GM12878 (cell line): ENCODE measurements around the gene DYNLT4. TPM values are rescaled to one million over a fixed set of nuclear protein-coding genes. Genes with fewer than 3 reads are reported as not detected.

Source experiments
- ATAC-seq: fragments of 200-7000 bp; cut with Tn5 transposase; 3 replicates; pipeline ENCODE4 v1.9.1; 2020; ENCODE audit warnings: mild to moderate bottlenecking, moderate library complexity
- BruUV-seq: library from RNA; stranded (reverse); fragments of 400-500 nt; replicated peaks from 2 replicates; lab custom pipeline; 2021; lab: Mats Ljungman, UMichigan
- CTCF ChIA-PET: fragments of 300-600 bp; sonication (Branson Sonifier 250); formaldehyde crosslinking; extraction: SDS; loops from one replicate; lab custom pipeline; 2021; ENCODE audit warnings: inconsistent platforms; lab: Yijun Ruan, JAX
- POLR2A ChIA-PET: fragments of 350-600 bp; formaldehyde crosslinking; extraction: SDS; loops from one replicate; lab custom pipeline; 2021; ENCODE audit warnings: inconsistent platforms; lab: Charles Lee
- RAD21 ChIA-PET: fragments of 300-600 bp; sonication (Branson Sonifier 250); formaldehyde crosslinking; loops from one replicate; lab custom pipeline; 2023; ENCODE audit warnings: antibody characterized with exemption; ENCODE audit not compliant: unreplicated experiment; lab: Charles Lee
- SMC1A ChIA-PET: fragments of 300-600 bp; sonication (Branson Sonifier 250); formaldehyde crosslinking; loops from one replicate; lab custom pipeline; 2023; ENCODE audit not compliant: unreplicated experiment, uncharacterized antibody; lab: Charles Lee
- DNase-seq: peaks from one replicate; pipeline ENCODE4 v3.0.0-alpha.2; 2011; ENCODE audit warnings: low read depth, low spot score
- FAIRE-seq: peaks from 3 replicates; lab custom pipeline; 2011; peaks lifted over from hg19 to GRCh38; lab: Jason Lieb, UNC
- H2AFZ ChIP-seq: 2 replicates; pipeline ENCODE4 v1.6.0; 2011; ENCODE audit warnings: low read depth, low read length, control low read depth; ENCODE audit not compliant: control insufficient read depth
- H3K27ac ChIP-seq: 2 replicates; pipeline ENCODE4 v1.5.1; 2011; ENCODE audit warnings: control low read depth; ENCODE audit not compliant: control insufficient read depth, insufficient read depth
- H3K27me3 ChIP-seq, 2 experiments: replicated peaks in 1 of 2; 2 replicates each; pipeline versions ENCODE4 v1.6.0 to v1.6.1; 2011; ENCODE audit warnings: low read length in 1 of 2; ENCODE audit not compliant: control insufficient read depth in 2 of 2, insufficient read depth in 2 of 2
- H3K36me3 ChIP-seq, 2 experiments: 2 replicates each; pipeline ENCODE4 v1.5.1; 2011; ENCODE audit warnings: low read length in 1 of 2; ENCODE audit not compliant: control insufficient read depth in 2 of 2, insufficient read depth in 2 of 2
- H3K4me1 ChIP-seq: 2 replicates; pipeline ENCODE4 v1.6.1; 2011; ENCODE audit warnings: mild to moderate bottlenecking, low read length, moderate library complexity, mixed read lengths; ENCODE audit not compliant: control insufficient read depth, insufficient read depth
- H3K4me2 ChIP-seq: 2 replicates; pipeline ENCODE4 v1.6.0; 2011; ENCODE audit warnings: control low read depth; ENCODE audit not compliant: control insufficient read depth, insufficient read depth
- H3K4me3 ChIP-seq: fragments of 200-600 bp; sonication (generic); 2 replicates; pipeline ENCODE4 v1.5.1; 2016
- H3K79me2 ChIP-seq: 2 replicates; pipeline ENCODE4 v1.6.0; 2011; ENCODE audit warnings: low read length; ENCODE audit not compliant: control insufficient read depth, insufficient read depth
- H3K9ac ChIP-seq: 2 replicates; pipeline ENCODE4 v1.8.0; 2011; ENCODE audit warnings: low read length, control low read depth, mixed read lengths; ENCODE audit not compliant: control insufficient read depth, insufficient read depth
- H3K9me3 ChIP-seq: replicated peaks from 3 replicates; pipeline ENCODE4 v1.5.1; 2011; ENCODE audit warnings: mild to moderate bottlenecking, low read length; ENCODE audit not compliant: control insufficient read depth, insufficient read depth
- H4K20me1 ChIP-seq: 2 replicates; pipeline ENCODE4 v1.6.0; 2011; ENCODE audit not compliant: control insufficient read depth, insufficient read depth
- BHLHE40 ChIP-seq, 2 experiments: fragments of 450-650 bp in 1 of 2; IDR thresholded peaks; 2 replicates each; pipeline ENCODE4 v1.6.1; 2011 to 2017; ENCODE audit warnings: low read depth in 2 of 2, borderline replicate concordance in 1 of 2, improper control_type of control experiment in 1 of 2, low read length in 1 of 2, mild to moderate bottlenecking in 1 of 2
- EGR1 ChIP-seq, 2 experiments: IDR thresholded peaks; 1 replicate in 1 of 2; 2 replicates in 1 of 2; pipeline ENCODE4 v1.6.1; 2011 to 2012; ENCODE audit warnings: low read depth in 2 of 2, low read length in 2 of 2, borderline replicate concordance in 1 of 2, mild to moderate bottlenecking in 1 of 2, moderate library complexity in 1 of 2
- FOS ChIP-seq: IDR thresholded peaks from 3 replicates; pipeline ENCODE4 v1.6.1; 2011; ENCODE audit warnings: borderline replicate concordance; ENCODE audit not compliant: insufficient read length; ENCODE audit errors: extremely low read depth
- HDGF ChIP-seq: fragments of 450-650 bp; IDR thresholded peaks from 2 replicates; pipeline ENCODE4 v1.6.1; 2016; ENCODE audit warnings: antibody characterized with exemption
- MTA3 ChIP-seq: IDR thresholded peaks from 2 replicates; pipeline ENCODE4 v1.6.1; 2012; ENCODE audit warnings: low read length, inconsistent platforms, borderline replicate concordance
- POLR2A ChIP-seq: IDR thresholded peaks from 2 replicates; pipeline ENCODE4 v1.6.1; 2011; ENCODE audit warnings: low read depth, mild to moderate bottlenecking, low read length
- RB1 ChIP-seq: fragments of 450-650 bp; formaldehyde crosslinking; IDR thresholded peaks from 2 replicates; pipeline ENCODE4 v1.6.1; 2017; ENCODE audit warnings: mild to moderate bottlenecking, borderline replicate concordance
- SP1 ChIP-seq: IDR thresholded peaks from one replicate; pipeline ENCODE4 v1.6.1; 2011; ENCODE audit warnings: low read depth, low read length
- TCF12 ChIP-seq: IDR thresholded peaks from 2 replicates; pipeline ENCODE4 v1.6.1; 2011; ENCODE audit warnings: low read depth, mild to moderate bottlenecking, low read length
- WGBS: methylation state at CpG from one replicate; pipeline ENCODE4 v1.1.6; 2016; ENCODE audit warnings: low lambda C conversion rate; ENCODE audit not compliant: insufficient replicate concordance, insufficient coverage; ENCODE audit errors: missing lambda C conversion rate; 5-methylcytosine and 5-hydroxymethylcytosine counted together
- in situ Hi-C: fragments of 300-500 bp; cut with MboI; formaldehyde crosslinking; loops from 9 replicates; pipeline ENCODE4 v1.14.3; 2018; ENCODE audit warnings: mixed read lengths
- intact Hi-C: fragments of 100-400 bp; cut with micrococcal nuclease; formaldehyde crosslinking; loops from one replicate; pipeline ENCODE4 v1.14.2; 2022; ENCODE audit not compliant: unreplicated experiment
- polyA plus RNA-seq, 11 experiments: library from polyadenylated mRNA; depleted of rRNA in 4 of 11; unstranded in 6 of 11; stranded (reverse) in 5 of 11; fragments of >200 nt; fragmentation: Nextera tagmentation in 4 of 11; fragmentation: Illumina TruSeq in 1 of 11; extraction: Ambion mirVana in 4 of 11; extraction: Trizol in 1 of 11; gene quantifications; 1 replicate in 1 of 11; 2 replicates in 10 of 11; pipeline versions ENCODE4 v1.2.1 to v1.2.3, GENCODE V29; 2011 to 2016; ENCODE audit warnings: inconsistent platforms in 2 of 11, missing spikeins in 2 of 11, low read depth in 1 of 11
- total RNA-seq, 4 experiments: library from RNA; depleted of rRNA in 3 of 4; stranded (reverse); fragments of >200 nt in 3 of 4; fragmentation: Illumina TruSeq in 1 of 4; extraction: Trizol in 1 of 4; gene quantifications; 2 replicates each; pipeline versions ENCODE4 v1.2.1 to v1.2.3, GENCODE V29; 2013 to 2021
- TF ChIP-seq, protein P1 (sequence below): IDR thresholded peaks from 2 replicates; pipeline ENCODE4 v1.6.1; 2011; ENCODE audit warnings: mild to moderate bottlenecking, low read depth, low read length, moderate library complexity; ENCODE audit not compliant: insufficient replicate concordance
- TF ChIP-seq, protein P2 (sequence below): fragments of 450-650 bp; IDR thresholded peaks from 2 replicates; pipeline ENCODE4 v1.6.1; 2016; ENCODE audit warnings: mild to moderate bottlenecking
- TF ChIP-seq, protein P3 (sequence below): fragments of 450-650 bp; IDR thresholded peaks from 2 replicates; pipeline ENCODE4 v1.6.1; 2016; ENCODE audit warnings: mild to moderate bottlenecking
- TF ChIP-seq, protein P4 (sequence below): fragments of 450-650 bp; IDR thresholded peaks from 2 replicates; pipeline ENCODE4 v1.6.1; 2018; ENCODE audit warnings: borderline replicate concordance, mild to moderate bottlenecking; ENCODE audit not compliant: partially characterized antibody

Gene DYNLT4
- total and polyA plus RNA-seq, 10 of the 15 experiments (the other 5 are each of a cell fraction or from before 2014, with no cell fraction given), result 0.23 to 0.28 TPM; not detected in 8

DNA sequence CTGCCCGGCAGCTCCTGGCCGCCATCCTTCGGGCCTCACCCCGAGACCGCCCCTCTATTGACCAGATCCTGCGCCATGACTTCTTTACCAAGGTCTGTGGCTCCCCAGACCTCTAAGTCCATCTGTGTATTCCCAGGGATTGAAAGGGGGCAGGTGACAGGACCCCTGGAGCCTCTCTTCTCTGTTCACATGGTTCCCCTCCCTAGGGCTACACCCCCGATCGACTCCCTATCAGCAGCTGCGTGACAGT, 4.2 kb downstream of the DYNLT4 start (continued):
- TF ChIP-seq POLR2A, result no peak
- TF ChIP-seq, protein P1, sequence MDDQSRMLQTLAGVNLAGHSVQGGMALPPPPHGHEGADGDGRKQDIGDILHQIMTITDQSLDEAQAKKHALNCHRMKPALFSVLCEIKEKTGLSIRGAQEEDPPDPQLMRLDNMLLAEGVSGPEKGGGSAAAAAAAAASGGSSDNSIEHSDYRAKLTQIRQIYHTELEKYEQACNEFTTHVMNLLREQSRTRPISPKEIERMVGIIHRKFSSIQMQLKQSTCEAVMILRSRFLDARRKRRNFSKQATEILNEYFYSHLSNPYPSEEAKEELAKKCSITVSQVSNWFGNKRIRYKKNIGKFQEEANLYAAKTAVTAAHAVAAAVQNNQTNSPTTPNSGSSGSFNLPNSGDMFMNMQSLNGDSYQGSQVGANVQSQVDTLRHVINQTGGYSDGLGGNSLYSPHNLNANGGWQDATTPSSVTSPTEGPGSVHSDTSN, result no peak

DNA sequence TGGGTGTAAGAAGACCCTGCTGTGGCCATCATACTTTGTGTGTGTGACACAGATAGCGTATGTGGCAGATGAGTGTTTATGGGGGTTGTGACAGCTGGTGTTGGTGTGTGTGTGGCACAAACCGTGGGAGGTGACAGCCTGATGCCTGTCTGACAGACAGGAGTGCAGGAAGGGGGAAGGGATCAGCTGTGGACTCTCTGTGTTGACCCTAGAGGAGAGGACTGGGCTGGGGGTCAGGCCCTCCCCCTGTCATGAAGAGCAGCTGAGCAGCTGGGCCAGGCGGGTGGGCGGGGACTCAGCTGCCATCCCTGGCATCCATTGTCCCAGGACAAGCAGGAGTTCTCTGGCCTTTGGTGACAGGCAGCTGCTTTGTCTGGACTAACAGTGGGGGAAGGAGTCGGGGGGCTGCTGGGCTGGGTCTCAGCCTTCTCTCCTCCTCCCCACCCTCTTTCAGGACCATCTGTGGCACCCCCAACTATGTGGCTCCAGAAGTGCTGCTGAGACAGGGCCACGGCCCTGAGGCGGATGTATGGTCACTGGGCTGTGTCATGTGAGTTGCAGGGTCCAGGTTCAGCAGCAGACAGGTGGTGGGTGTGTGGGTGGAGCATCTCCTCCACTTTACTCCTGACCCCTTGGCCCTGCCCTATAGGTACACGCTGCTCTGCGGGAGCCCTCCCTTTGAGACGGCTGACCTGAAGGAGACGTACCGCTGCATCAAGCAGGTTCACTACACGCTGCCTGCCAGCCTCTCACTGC, 4.7 kb downstream of the DYNLT4 start:
- 0 out of 4 replicates have a peak, but pooled peaks of 1 of the 2 experiments have one; percentile 23 for TF ChIP-seq BHLHE40 (IDR thresholded peaks at IDR 0.05; ENCODE audit: borderline replicate concordance in 1 of 2, low read depth in 2 of 2, low read length in 1 of 2)
- TF ChIP-seq, protein P2, sequence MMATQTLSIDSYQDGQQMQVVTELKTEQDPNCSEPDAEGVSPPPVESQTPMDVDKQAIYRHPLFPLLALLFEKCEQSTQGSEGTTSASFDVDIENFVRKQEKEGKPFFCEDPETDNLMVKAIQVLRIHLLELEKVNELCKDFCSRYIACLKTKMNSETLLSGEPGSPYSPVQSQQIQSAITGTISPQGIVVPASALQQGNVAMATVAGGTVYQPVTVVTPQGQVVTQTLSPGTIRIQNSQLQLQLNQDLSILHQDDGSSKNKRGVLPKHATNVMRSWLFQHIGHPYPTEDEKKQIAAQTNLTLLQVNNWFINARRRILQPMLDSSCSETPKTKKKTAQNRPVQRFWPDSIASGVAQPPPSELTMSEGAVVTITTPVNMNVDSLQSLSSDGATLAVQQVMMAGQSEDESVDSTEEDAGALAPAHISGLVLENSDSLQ, result peak; percentile 74; the same call in 1 of the 2 replicates
- no peak for TF ChIP-seq SP1
- TF ChIP-seq RB1, result no peak
- 0 out of 3 replicates have a peak, but pooled peaks of 1 of the 2 experiments have one; percentile 14 for TF ChIP-seq EGR1 (IDR thresholded peaks at IDR 0.05; ENCODE audit: borderline replicate concordance in 1 of 2, low read depth in 2 of 2, low read length in 2 of 2)
- TF ChIP-seq FOS, result no peak
- TF ChIP-seq TCF12, result 0 out of 2 replicates have a peak, but pooled peaks have one; percentile 37
- TF ChIP-seq, protein P1, result peak; percentile 32
- TF ChIP-seq MTA3, result no peak
- 0 out of 2 replicates have a peak, but pooled peaks have one; percentile 82 for TF ChIP-seq HDGF
- TF ChIP-seq, protein P3, sequence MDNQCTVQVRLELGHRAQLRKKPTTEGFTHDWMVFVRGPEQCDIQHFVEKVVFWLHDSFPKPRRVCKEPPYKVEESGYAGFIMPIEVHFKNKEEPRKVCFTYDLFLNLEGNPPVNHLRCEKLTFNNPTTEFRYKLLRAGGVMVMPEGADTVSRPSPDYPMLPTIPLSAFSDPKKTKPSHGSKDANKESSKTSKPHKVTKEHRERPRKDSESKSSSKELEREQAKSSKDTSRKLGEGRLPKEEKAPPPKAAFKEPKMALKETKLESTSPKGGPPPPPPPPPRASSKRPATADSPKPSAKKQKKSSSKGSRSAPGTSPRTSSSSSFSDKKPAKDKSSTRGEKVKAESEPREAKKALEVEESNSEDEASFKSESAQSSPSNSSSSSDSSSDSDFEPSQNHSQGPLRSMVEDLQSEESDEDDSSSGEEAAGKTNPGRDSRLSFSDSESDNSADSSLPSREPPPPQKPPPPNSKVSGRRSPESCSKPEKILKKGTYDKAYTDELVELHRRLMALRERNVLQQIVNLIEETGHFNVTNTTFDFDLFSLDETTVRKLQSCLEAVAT, result no peak
- TF ChIP-seq, protein P4, sequence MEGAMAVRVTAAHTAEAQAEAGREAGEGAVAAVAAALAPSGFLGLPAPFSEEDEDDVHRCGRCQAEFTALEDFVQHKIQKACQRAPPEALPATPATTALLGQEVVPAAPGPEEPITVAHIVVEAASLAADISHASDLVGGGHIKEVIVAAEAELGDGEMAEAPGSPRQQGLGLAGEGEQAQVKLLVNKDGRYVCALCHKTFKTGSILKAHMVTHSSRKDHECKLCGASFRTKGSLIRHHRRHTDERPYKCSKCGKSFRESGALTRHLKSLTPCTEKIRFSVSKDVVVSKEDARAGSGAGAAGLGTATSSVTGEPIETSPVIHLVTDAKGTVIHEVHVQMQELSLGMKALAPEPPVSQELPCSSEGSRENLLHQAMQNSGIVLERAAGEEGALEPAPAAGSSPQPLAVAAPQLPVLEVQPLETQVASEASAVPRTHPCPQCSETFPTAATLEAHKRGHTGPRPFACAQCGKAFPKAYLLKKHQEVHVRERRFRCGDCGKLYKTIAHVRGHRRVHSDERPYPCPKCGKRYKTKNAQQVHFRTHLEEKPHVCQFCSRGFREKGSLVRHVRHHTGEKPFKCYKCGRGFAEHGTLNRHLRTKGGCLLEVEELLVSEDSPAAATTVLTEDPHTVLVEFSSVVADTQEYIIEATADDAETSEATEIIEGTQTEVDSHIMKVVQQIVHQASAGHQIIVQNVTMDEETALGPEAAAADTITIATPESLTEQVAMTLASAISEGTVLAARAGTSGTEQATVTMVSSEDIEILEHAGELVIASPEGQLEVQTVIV, result no peak
- peaks cover 6 to 9% of the 10 kb centered on the region in 2 experiments for H3K36me3 ChIP-seq
- peak overlapping the region; percentile 80 for H3K4me2 ChIP-seq
- 76% methylated on average over 13 of the region's 13 CpGs for WGBS
- no peak for ATAC-seq
- no peaks in the 10 kb centered on the region for H4K20me1 ChIP-seq
- no peak overlapping the region; the same call in 1 of the 2 replicates for H3K9ac ChIP-seq
- H3K27me3 ChIP-seq, result no peaks in the 10 kb centered on the region
- H3K9me3 ChIP-seq, result no peaks in the 10 kb centered on the region
- FAIRE-seq, result no peak
- H3K4me3 ChIP-seq, result peak overlapping the region; percentile 94
- peaks cover 21% of the 10 kb centered on the region for H3K79me2 ChIP-seq
- no peak overlapping the region for H2AFZ ChIP-seq
- in situ Hi-C loops, result no loop called here
- RAD21 ChIA-PET, result no interaction called here
- DNase-seq, result no peak
- SMC1A ChIA-PET, result interaction anchor here (1.1 kb wide), 1 partner anchor 34 kb away, joined by 3 read pairs; no protein-coding TSS in a partner anchor
- POLR2A ChIA-PET, result interaction anchor here (0.7 to 6.9 kb wide), 2 partner anchors 17 to 501 kb away, joined by 4 to 56 read pairs; no protein-coding TSS in a partner anchor
- no TSS peak for BruUV-seq
- H3K4me1 ChIP-seq, result peaks cover 25% of the 10 kb centered on the region
- CTCF ChIA-PET, result no interaction called here
- peak overlapping the region; percentile 43; the same call in 1 of the 2 replicates for H3K27ac ChIP-seq
- intact Hi-C loops, result no loop called here
